HEK293T (cell line): Measurements from ENCODE around the gene MRC1.

Experiments
- ARNT ChIP-seq: fragments of 450-650 bp; IDR thresholded peaks from 2 replicates; pipeline ENCODE4 v1.6.1; 2017; ENCODE audit warnings: mild to moderate bottlenecking
- BHLHE40 ChIP-seq: fragments of 450-650 bp; IDR thresholded peaks from 2 replicates; pipeline ENCODE4 v1.6.1; 2016; ENCODE audit warnings: mild to moderate bottlenecking, moderate library complexity, borderline replicate concordance
- CTBP1 ChIP-seq: fragments of 450-650 bp; IDR thresholded peaks from 2 replicates; pipeline ENCODE4 v1.6.1; 2016; ENCODE audit warnings: borderline replicate concordance
- ELF4 ChIP-seq: fragments of 450-650 bp; IDR thresholded peaks from 2 replicates; pipeline ENCODE4 v1.6.1; 2017; ENCODE audit warnings: antibody characterized with exemption
- FOXK2 ChIP-seq: fragments of 450-650 bp; IDR thresholded peaks from 2 replicates; pipeline ENCODE4 v1.6.1; 2016; ENCODE audit warnings: mild to moderate bottlenecking
- HDGF ChIP-seq: fragments of 450-650 bp; IDR thresholded peaks from 2 replicates; pipeline ENCODE4 v1.6.1; 2017; ENCODE audit warnings: antibody characterized with exemption, borderline replicate concordance
- L3MBTL2 ChIP-seq: fragments of 450-650 bp; conservative IDR thresholded peaks from 2 replicates; pipeline ENCODE4 v1.6.1; 2016; ENCODE audit warnings: mild to moderate bottlenecking
- LEF1 ChIP-seq: fragments of 450-650 bp; IDR thresholded peaks from 2 replicates; pipeline ENCODE4 v1.6.1; 2017; ENCODE audit warnings: mild to moderate bottlenecking, borderline replicate concordance
- NFRKB ChIP-seq: fragments of 450-650 bp; IDR thresholded peaks from 2 replicates; pipeline ENCODE4 v1.6.1; 2016; ENCODE audit warnings: mild to moderate bottlenecking, moderate library complexity
- SP1 ChIP-seq: fragments of 450-650 bp; IDR thresholded peaks from 2 replicates; pipeline ENCODE4 v1.6.1; 2017
- SUZ12 ChIP-seq: fragments of 450-650 bp; IDR thresholded peaks from 2 replicates; pipeline ENCODE4 v1.6.1; 2016; ENCODE audit warnings: mild to moderate bottlenecking
- TARDBP ChIP-seq: fragments of 450-650 bp; IDR thresholded peaks from 2 replicates; pipeline ENCODE4 v1.6.1; 2016
- TF ChIP-seq, protein P1 (sequence below): fragments of 450-650 bp; IDR thresholded peaks from 2 replicates; pipeline ENCODE4 v1.6.1; 2016

GRCh38 chr10:17842641-17843040 is 33.5 kb downstream of the MRC1 start:
- no peak for TF ChIP-seq BHLHE40
- no peak for TF ChIP-seq L3MBTL2
- TF ChIP-seq SP1: no peak
- TF ChIP-seq ARNT: no peak
- no peak for TF ChIP-seq SUZ12
- TF ChIP-seq, protein P1, sequence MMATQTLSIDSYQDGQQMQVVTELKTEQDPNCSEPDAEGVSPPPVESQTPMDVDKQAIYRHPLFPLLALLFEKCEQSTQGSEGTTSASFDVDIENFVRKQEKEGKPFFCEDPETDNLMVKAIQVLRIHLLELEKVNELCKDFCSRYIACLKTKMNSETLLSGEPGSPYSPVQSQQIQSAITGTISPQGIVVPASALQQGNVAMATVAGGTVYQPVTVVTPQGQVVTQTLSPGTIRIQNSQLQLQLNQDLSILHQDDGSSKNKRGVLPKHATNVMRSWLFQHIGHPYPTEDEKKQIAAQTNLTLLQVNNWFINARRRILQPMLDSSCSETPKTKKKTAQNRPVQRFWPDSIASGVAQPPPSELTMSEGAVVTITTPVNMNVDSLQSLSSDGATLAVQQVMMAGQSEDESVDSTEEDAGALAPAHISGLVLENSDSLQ: no peak
- no peak for TF ChIP-seq NFRKB
- TF ChIP-seq TARDBP: no peak
- TF ChIP-seq FOXK2: no peak
- no peak for TF ChIP-seq LEF1
- no peak for TF ChIP-seq CTBP1
- no peak for TF ChIP-seq HDGF
- no peak for TF ChIP-seq ELF4
